Activated CD4-positive, alpha-beta T cell treated with anti-CD3 and anti-CD28 coated beads for 48 hours (primary cell): Measurements from ENCODE around the gene AJAP1.

ENCODE experiments used
- DNase-seq: peaks from one replicate; pipeline ENCODE4 v3.0.0-alpha.2; 2020

The AJAP1 gene

DNA sequence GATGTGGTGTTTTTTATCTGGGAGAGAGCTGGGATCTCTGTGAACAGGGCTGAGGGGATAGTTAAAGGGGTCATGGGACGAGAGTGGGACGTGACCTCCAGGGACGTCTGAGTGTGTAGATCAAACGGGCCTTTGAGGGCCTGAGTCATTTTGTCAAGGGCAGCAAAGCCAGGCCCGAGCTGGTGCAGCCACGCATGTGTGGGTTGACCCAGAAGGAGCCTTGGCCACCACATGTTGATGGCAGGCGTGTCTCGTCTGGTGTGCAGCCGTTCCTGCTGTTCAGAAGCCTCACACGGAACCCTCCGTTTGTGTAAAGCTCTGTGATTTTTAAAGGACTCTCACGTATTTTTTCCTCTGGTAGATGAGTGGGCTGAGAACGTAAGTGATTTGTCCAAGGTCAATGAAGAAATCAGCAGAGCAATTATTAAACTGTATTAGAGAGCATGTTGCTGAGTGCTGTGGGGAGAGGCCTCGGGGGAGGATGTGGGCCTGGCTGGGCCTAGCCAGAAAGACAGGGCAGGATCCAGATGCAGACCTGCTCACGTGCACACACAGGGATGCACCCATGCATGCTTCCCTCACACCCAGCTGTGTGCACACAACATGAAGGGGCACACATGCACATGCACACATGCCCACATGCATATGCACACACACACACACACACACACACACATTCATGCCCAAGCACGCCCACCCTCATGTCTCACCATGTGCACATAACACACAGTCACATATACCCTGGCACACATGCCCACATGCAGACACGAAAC, 89.8 kb downstream of the AJAP1 start:
- DNase-seq = no peak

- peak; percentile 11 for DNase-seq
These were observed 91.2 kb downstream of the AJAP1 start for GRCh38 chr1:4745560-4745959.

- no peak for DNase-seq
These were observed 95.0 kb downstream of the AJAP1 start for GRCh38 chr1:4749406-4749805.

DNA sequence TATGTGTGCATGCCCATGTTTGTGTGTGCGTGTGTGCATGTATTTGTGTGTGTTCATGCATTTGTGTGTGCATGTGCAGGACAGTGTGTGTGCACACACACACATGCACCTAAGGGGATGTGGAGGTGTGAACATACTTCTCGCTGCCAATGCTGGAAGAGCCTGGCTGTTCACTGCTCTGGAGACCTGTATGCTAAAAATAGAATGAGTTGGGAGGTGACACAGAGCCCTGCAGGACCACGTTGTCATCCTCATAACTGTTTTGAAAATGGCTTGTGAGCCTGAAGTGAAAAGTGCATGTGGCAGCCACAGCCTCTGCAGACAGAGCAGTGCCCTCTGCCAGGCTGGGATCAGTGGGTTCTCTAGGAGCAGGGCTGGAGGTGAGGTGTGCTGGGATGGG, 95.8 kb downstream of the AJAP1 start:
- DNase-seq = no peak

GRCh38 chr1:4752059-4752458, 97.7 kb downstream of the AJAP1 start:
- DNase-seq = no peak

DNA sequence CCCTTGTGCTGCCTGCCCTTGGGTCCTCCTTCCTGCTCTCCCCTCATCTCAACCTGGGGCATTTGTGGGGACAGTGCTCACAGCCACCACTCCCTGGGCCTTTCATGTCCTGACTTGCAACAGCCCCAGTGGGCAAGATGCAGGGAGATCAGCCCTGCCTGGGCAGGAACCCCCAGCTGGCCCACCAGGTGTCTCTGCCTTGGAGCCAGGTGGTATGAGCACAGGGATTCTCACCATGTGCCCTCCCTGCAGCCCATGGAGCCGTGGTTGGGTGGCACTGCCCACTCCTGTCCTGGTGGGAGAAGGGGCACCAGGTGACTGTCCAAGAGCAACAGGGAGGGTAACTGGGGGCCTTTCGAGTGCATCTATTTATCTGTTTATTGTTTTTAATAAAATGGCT, 100.4 kb downstream of the AJAP1 start:
- no peak for DNase-seq

GRCh38 chr1:4755301-4755845, 101.0 kb downstream of the AJAP1 start:
- no peak for DNase-seq

- DNase-seq = no peak
These were observed 101.6 kb downstream of the AJAP1 start for GRCh38 chr1:4755864-4756504.

DNA sequence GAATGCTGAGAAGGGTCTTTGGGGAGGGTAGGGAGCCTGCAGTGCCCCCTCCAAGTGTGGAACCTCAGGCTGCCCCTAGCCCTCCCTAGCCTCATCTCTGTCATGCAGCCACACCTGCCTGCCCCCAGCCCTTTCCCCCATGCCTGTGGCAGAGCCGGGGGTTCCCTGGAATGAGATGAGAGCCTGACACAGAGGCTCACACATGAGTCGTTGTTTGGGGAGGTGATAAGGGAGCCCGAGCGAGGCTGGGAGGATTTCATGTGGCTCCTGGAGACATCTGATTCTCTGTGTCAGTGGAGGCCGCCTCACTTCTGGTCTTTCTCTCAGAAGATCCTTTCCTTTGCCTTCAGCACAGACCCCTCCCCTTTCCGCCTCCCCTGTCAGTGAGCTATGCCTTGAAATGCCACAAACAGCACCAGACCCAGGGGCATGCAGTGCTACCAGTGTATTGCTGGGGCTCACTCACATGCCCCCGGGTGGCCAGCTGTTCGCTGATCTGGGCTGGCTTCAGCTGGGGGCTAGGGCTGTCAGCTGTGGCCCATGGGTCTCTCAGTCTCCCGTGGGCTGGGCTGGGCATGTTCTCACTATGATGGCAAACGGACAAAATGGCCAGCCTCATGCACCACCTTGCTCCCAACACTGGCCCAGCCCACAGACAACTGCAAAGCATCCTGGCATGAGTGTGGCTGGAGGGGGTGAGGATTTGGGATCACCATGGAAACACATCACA, 102.6 kb downstream of the AJAP1 start:
- no peak for DNase-seq

DNA sequence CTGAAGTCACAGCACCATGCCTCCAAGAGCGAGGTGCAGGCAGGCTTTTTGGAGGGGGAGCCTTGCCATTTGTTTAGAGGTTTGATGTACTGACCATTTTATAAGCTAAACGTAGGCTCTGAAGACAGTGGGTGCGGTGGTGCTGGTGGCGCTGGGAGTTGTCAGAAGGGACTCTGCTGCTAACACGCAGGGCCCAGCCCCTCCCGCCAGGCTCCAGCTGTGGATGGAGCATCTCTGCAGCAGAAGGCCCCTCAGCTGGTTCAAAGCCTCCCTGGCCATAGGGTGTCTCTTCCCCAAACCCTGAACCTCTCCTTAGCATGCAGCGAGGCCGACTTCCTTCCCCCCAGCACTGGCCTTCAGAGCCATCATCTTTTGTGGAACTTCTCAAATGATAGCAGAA, 105.3 kb downstream of the AJAP1 start:
- no peak for DNase-seq

- DNase-seq = no peak
These were observed 105.7 kb downstream of the AJAP1 start for GRCh38 chr1:4760088-4760487.

DNA sequence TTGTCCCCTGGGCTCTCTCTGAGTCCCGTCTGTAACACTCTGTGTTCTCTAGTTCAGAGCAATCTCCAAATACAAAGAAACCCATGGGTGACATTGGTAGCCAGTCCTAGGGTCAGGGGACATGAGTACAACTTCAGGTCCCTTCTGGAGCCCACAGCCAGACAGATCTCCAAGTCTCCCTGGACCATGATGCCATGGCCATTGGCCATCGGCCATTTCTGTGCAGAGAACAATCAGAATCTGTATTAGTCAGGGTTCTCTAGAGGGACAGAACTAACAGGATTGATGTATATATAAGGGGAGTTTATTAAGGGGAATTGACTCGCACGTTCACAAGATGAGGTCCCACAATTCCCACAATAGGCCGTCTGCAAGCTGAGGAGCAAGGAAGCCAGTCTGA, 106.9 kb downstream of the AJAP1 start:
- DNase-seq = no peak

DNA sequence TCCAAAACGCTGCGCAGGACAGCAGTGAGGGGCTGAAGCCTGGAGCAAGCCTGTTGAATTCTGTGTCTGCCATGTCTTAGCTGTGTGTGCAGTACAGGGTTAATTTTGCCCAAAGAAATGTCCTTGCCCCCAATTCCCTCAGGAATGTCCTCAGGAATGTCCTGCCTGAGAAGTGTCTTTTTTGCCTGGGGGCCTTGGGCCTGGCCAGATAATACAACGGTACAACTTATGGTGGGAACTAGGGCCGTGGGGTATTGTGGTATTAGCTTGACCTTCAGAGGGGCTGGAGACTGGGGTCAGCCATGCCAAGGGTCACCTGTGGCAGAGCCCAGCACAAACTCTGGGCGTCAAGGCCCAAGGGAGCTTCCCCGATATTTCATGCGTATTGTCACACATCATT, 107.7 kb downstream of the AJAP1 start:
- no peak for DNase-seq

GRCh38 chr1:4767308-4767707, 112.9 kb downstream of the AJAP1 start:
- DNase-seq = no peak

DNA sequence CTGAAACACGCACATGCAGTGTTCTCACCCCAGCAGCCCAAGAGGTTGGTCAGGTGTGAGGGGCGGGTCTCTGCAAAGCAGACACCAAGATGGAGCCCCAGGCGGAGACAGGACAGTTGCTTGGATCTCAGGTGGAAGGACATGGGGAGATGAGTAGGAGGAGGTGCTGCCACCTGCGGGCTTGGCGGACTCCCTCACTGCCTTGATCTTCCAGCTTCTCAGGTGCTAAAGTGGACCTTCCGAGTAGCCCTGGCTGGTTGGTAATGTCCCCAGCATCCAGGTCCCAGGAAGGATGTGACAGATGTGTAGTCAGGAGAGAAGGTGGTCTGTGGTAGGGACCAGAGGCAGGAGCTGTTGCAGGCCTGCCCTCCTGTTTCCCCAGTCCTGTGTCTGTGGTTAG, 114.1 kb downstream of the AJAP1 start:
- no peak for DNase-seq

GRCh38 chr1:4769516-4770280, 115.3 kb downstream of the AJAP1 start:
- DNase-seq = no peak

- DNase-seq = no peak
These were observed 116.3 kb downstream of the AJAP1 start for GRCh38 chr1:4770713-4771112.

GRCh38 chr1:4771267-4771666, 116.9 kb downstream of the AJAP1 start:
- no peak for DNase-seq

DNA sequence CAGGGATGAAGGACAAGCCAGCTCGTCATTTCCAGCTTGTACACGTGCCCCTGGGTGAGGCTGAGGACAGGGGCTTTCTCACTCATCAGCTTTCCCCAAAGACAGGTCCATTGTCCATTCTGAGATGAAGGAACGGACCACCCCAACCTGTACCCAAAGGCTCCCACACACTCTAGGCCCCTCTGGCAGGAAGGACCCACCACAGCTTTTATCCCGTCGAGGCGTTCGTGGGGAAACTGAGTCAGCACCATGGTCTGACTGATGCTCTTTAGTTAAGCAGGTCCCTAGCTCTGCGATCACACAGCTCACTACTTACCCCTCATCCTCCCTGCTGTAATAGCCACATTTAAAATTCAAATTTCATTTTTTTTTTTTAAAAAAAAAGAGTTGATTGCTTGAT, 117.3 kb downstream of the AJAP1 start:
- no peak for DNase-seq

GRCh38 chr1:4772294-4773010, 118.0 kb downstream of the AJAP1 start:
- DNase-seq = no peak

GRCh38 chr1:4773226-4773625, 118.8 kb downstream of the AJAP1 start:
- DNase-seq = no peak

DNA sequence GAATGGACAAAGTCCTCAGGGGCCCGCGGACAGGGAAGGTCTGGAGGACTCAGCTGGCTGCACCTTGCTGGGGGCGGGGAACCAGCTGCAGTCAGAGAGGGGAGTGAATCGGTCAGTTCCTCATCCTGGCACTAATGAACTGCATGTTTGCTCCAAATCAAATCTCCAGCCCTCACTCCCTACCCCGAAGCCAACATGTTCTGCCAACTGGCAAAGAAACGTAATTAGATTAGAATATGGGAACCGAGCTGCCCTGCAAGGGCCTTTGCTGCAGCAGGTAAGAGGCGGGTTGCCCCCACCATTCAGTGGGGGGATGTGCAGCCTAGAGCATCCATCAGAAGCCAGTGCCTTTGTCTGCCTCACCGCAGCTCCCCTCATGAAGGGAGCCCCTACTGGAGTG, 121.1 kb downstream of the AJAP1 start:
- no peak for DNase-seq
